Esophagus muscularis mucosa (tissue), 4 donors: Measurements from ENCODE around the gene OPTC. TPM values are rescaled to one million over a fixed set of nuclear protein-coding genes. Genes with fewer than 3 reads are reported as not detected.

Experiments
- DNase-seq: peaks from one replicate; pipeline ENCODE4 v3.0.0-alpha.2; 2017; ENCODE audit errors: extremely low spot score
- H3K27ac ChIP-seq, 4 donors: fragments of 200-600 bp; sonication (generic); replicated peaks in 1 of 4; 1 replicate in 3 of 4; 2 replicates in 1 of 4; pipeline ENCODE4 v1.5.1; 2016 to 2019; ENCODE audit warnings: mild to moderate bottlenecking in 1 of 4
- H3K27me3 ChIP-seq, 4 donors: fragments of 200-600 bp; sonication (generic); one replicate each; pipeline versions ENCODE4 v1.5.1 to v1.6.0; 2016 to 2019
- H3K36me3 ChIP-seq, 4 donors: fragments of 200-600 bp; sonication (generic); one replicate each; pipeline ENCODE4 v1.5.1; 2016 to 2019
- H3K4me1 ChIP-seq, 4 donors: fragments of 200-600 bp; sonication (generic); one replicate each; pipeline ENCODE4 v1.5.1; 2016 to 2019
- H3K4me3 ChIP-seq, 4 donors: fragments of 200-600 bp; sonication (generic); 1 replicate in 2 of 4; 2 replicates in 2 of 4; pipeline ENCODE4 v1.5.1; 2016 to 2019; ENCODE audit warnings: mild to moderate bottlenecking in 4 of 4, moderate library complexity in 1 of 4
- H3K9me3 ChIP-seq, 4 donors: fragments of 200-600 bp; sonication (generic); 1 replicate in 3 of 4; 2 replicates in 1 of 4; pipeline ENCODE4 v1.5.1; 2016 to 2019
- CTCF ChIP-seq, 3 experiments: fragments of 200-600 bp in 2 of 3; fragments of 450-650 bp in 1 of 3; sonication (generic) in 2 of 3; IDR thresholded peaks; one replicate each; pipeline ENCODE4 v1.5.1; 2017 to 2019; ENCODE audit warnings: antibody characterized with exemption in 3 of 3, mild to moderate bottlenecking in 2 of 3, moderate library complexity in 1 of 3
- EP300 ChIP-seq: sonication (generic); formaldehyde crosslinking; IDR thresholded peaks from one replicate; pipeline ENCODE4 v1.6.1; 2017; ENCODE audit warnings: antibody characterized with exemption
- POLR2A ChIP-seq: fragments of 450-650 bp; IDR thresholded peaks from one replicate; pipeline ENCODE4 v1.6.1; 2017; ENCODE audit warnings: antibody characterized with exemption, moderate library complexity, mild to moderate bottlenecking, low read depth
- POLR2AphosphoS5 ChIP-seq, 2 donors: sonication (generic); formaldehyde crosslinking; IDR thresholded peaks; one replicate each; pipeline ENCODE4 v1.6.1; 2017; ENCODE audit warnings: antibody characterized with exemption in 2 of 2
- WGBS: methylation state at CpG from one replicate; pipeline ENCODE4 v1.1.5; 2018; 5-methylcytosine and 5-hydroxymethylcytosine counted together
- intact Hi-C: fragments of 100-400 bp; cut with DNase I; formaldehyde crosslinking; loops from one replicate; pipeline ENCODE4 v1.15.1; 2023
- total RNA-seq, 4 donors: library from RNA; depleted of rRNA; stranded (reverse); fragments of >200 nt; gene quantifications; one replicate each; pipeline versions ENCODE4 v1.1.0 to v1.2.1, GENCODE V29; 2016

Gene OPTC
- total RNA-seq, 4 donors from 2014 or later = not detected

GRCh38 chr1:203450001-203450400 lies 44.0 kb upstream of the OPTC start:
- no peaks in the 10 kb centered on the region for H3K27me3 ChIP-seq
- H3K36me3 ChIP-seq = no peaks in the 10 kb centered on the region
- no peak overlapping the region for H3K27ac ChIP-seq
- H3K4me1 ChIP-seq = peaks cover 0 to 30% (median 10%) of the 10 kb centered on the region in 4 donors
- DNase-seq = no peak
- 63% methylated on average over 1 of the region's 1 CpG for WGBS
- intact Hi-C loops = no loop called here
- peaks cover 0 to 6% (median 0%) of the 10 kb centered on the region in 4 donors for H3K9me3 ChIP-seq
- TF ChIP-seq POLR2A (no peak), EP300 (no peak), CTCF (IDR thresholded peaks at IDR 0.05) (no peak), POLR2AphosphoS5 (IDR thresholded peaks at IDR 0.05) (no peak)
- H3K4me3 ChIP-seq = no peak overlapping the region

- peaks cover 0 to 30% (median 10%) of the 10 kb centered on the region in 4 donors for H3K4me1 ChIP-seq
- H3K27ac ChIP-seq = no peak overlapping the region
- DNase-seq = no peak
- TF ChIP-seq POLR2A = no peak
- no peak for TF ChIP-seq CTCF (IDR thresholded peaks at IDR 0.05)
- no peak for TF ChIP-seq POLR2AphosphoS5 (IDR thresholded peaks at IDR 0.05)
- no peak for TF ChIP-seq EP300
- H3K9me3 ChIP-seq = peaks cover 0 to under 1% (median 0%) of the 10 kb centered on the region in 4 donors
- WGBS = 88% methylated on average over 17 of the region's 17 CpGs
- intact Hi-C loops = no loop called here
- no peak overlapping the region for H3K4me3 ChIP-seq
- H3K36me3 ChIP-seq = no peaks in the 10 kb centered on the region
- no peaks in the 10 kb centered on the region for H3K27me3 ChIP-seq
Measured at GRCh38 chr1:203450479-203451149, 43.3 kb upstream of the OPTC start.

GRCh38 chr1:203451836-203452784 lies 41.8 kb upstream of the OPTC start:
- peaks cover 0 to 30% (median 10%) of the 10 kb centered on the region in 4 donors for H3K4me1 ChIP-seq
- no peaks in the 10 kb centered on the region for H3K9me3 ChIP-seq

GRCh38 chr1:203453016-203453415 lies 40.9 kb upstream of the OPTC start:
- no peak for DNase-seq
- H3K4me3 ChIP-seq = no peak overlapping the region
- TF ChIP-seq EP300 (no peak), CTCF (IDR thresholded peaks at IDR 0.05) (no peak), POLR2A (no peak), POLR2AphosphoS5 (IDR thresholded peaks at IDR 0.05) (no peak)
- 75% methylated on average over 5 of the region's 5 CpGs for WGBS
- H3K9me3 ChIP-seq = no peaks in the 10 kb centered on the region
- no peaks in the 10 kb centered on the region for H3K36me3 ChIP-seq
- intact Hi-C loops = no loop called here
- H3K4me1 ChIP-seq = peaks cover 0 to 23% (median 10%) of the 10 kb centered on the region in 4 donors
- no peaks in the 10 kb centered on the region for H3K27me3 ChIP-seq
- H3K27ac ChIP-seq = no peak overlapping the region

More at GRCh38 chr1:203451836-203452784, 41.8 kb upstream of the OPTC start:
- no peaks in the 10 kb centered on the region for H3K27me3 ChIP-seq
- DNase-seq = no peak
- intact Hi-C loops = no loop called here
- TF ChIP-seq CTCF (IDR thresholded peaks at IDR 0.05) = no peak
- peak in 1 of 2 donors; percentile 17 for TF ChIP-seq POLR2AphosphoS5 (IDR thresholded peaks at IDR 0.05)
- H3K27ac ChIP-seq = no peak overlapping the region
- H3K4me3 ChIP-seq = no peak overlapping the region
- no peaks in the 10 kb centered on the region for H3K36me3 ChIP-seq
- 36% methylated on average over 2 of the region's 2 CpGs for WGBS
